ENCODE data around the gene CDC26.
"Not testable (repeated sequence)": the region's sequence is repeated elsewhere in the genome, so short reads cannot be mapped to it uniquely, and the experiment has no call there.

CDC26 gene

GRCh38 chr9:113293285-113293878 lies 18.0 kb upstream of the CDC26 start:
- no peak for DNase-seq (ENCODE audit: low read depth in 2 of 3, low spot score in 1 of 3)

DNA sequence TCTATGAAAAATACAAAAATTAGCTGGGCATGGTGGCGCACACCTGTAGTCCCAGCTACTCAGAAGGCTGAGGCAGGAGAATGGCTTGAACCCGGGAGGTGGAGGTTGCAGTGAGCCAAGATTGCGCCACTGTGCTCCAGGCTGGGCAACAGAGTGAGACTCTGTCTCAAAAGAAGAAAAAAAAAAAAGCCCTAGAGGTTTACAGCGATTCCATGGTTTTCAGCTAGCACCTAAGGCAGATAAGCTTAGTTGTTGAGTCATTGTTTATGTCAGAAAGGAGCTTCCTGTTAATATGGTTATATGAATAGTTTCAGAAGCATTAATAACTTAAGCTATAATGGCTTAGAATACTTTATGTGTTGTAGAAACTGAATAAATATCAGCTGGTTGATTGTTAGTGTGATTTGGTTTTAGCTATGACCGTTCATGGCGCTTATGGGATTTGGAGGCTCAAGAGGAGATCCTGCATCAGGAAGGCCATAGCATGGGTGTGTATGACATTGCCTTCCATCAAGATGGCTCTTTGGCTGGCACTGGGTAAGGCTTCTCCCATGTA lies 14.8 kb upstream of the CDC26 start:
- no peak for DNase-seq (ENCODE audit: low read depth in 2 of 3, low spot score in 1 of 3)

DNA sequence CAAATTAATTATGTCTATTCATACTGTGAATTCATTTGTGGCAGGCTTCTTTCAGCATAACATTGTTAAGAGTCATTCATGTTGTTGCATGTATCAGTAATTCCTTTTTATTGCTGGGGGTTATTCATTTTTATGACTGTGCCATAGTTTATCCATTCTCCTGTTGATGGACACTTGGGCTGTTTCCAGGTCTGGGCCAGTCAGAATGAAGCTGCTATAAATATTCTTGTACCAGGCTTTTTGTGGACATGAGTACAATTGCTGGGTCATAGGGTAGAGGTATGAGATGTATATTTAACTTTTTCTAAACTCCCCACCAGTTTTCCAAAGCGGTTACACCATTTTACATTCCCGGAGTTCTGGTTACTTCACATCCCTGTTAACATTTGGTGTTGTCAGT lies 13.7 kb upstream of the CDC26 start:
- no peak for DNase-seq (ENCODE audit: low read depth in 2 of 3, low spot score in 1 of 3)

DNA sequence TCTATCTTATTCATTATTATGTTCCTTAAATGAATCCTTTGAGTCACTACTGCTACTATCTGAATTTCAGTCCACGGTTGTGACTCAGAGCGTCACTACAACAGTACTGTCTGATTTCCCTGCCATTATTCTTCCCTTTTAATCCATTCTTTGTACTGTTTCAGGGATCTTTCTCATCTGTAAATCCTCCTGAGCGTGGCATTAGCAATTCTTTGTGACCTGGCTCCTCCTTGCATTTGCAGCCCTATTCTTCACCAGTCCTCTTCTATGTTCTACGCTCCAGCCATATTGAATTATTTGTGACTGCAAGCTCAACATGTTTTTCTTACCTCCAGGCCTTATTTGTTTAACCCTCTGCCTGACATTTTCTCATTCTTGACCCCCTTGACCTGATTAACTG lies 6.0 kb upstream of the CDC26 start:
- no peak for DNase-seq (ENCODE audit: low read depth in 2 of 3, low spot score in 1 of 3)

GRCh38 chr9:113278840-113279239 lies 3.5 kb upstream of the CDC26 start:
- no peak for DNase-seq (ENCODE audit: low read depth in 2 of 3, low spot score in 1 of 3)

DNA sequence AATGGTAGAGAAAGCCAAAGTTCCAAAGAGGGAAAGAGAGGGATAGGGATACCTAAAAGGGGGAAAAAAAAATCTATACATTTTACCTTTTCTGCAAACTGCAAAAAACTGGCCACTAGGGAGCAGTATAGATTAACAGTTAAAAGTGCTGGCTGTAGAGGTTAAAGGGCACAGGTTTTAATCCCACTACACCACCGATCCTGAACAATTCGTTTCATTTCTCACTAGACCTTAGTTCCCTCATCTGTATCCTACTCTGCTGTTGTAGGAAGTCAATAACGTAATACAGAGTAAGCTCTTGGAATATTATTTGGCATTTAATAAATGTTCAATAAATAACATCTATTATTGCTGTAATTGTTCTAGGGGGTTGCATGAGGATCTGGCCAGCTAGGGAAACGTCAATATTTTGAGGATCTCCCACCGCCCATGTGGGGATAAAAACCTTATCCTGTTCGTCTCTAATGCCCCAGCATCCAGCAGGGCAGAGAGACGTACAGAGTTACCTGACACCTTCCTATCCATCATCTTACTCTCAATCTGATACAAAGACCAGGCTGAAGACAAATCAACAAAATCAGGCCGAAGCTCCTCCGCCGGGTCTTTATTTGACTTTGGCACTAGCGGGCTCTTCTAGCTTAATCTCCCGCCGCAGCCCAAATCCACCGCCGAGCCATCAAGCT lies 757 bp downstream of the CDC26 start:
- peak in 1 of 3 donors; percentile 66 for DNase-seq (ENCODE audit: low read depth in 2 of 3, low spot score in 1 of 3)

DNA sequence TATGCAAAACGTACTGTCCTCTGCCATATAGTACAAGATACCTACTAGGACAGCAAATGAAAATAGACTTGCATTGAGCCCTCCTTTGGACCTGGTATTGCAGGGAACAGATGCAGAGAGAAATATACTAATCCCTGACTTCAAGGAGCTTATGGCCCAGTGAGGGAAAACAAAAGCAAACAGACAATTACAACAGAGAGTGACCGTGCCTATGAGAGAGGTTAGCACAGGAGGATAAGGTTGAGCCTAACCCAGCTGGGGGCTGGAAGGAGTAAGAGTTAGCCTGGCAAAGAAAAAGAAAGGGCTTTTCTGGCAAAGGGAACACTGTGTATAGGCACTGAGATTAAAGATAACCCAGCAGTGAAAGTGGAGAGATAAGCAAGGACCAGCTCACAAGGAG lies 5.5 kb downstream of the CDC26 start:
- DNase-seq (ENCODE audit: low read depth in 2 of 3, low spot score in 1 of 3): no peak

DNA sequence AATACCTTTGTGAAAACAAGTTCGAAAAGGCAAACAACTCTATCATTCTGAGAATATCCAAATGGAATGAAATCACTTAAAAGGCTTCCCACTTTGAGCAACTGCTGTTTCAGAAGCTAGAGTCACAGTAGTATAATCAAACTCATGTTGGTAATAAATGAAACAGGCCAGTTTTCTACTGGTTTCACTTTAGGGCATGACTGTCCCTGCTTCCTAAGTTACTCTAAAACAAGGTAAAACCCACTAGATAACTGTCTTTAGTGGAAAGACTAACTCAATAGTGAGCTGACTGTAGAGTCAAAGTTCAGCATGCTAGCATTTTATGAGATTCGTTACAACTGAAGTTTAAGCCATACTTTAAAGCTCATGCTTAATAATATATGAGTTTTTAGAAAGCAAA lies 6.0 kb downstream of the CDC26 start:
- DNase-seq (ENCODE audit: low read depth in 2 of 3, low spot score in 1 of 3): no peak

GRCh38 chr9:113267911-113268566 lies 7.3 kb downstream of the CDC26 start:
- DNase-seq (ENCODE audit: low read depth in 2 of 3, low spot score in 1 of 3): no peak

DNA sequence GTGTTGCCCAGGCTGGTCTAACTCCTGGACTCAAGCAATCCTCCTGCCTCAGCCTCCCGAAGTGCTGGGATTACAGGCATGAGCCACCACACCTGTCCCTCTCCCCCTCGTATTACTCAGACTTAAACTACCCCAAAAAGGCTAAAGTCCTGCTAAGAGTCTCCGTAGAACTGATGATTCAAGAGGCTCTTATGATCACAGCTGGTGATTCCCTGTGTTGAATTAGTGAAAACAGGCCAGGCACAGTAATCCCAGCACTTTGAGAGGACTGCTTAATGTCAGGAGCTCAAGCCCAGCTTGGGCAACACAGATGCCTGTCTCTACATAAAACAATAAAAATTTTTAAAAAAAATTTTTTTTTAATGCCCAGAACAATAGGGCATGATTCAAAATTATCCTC lies 9.2 kb downstream of the CDC26 start:
- no peak for DNase-seq (ENCODE audit: low read depth in 2 of 3, low spot score in 1 of 3)

DNA sequence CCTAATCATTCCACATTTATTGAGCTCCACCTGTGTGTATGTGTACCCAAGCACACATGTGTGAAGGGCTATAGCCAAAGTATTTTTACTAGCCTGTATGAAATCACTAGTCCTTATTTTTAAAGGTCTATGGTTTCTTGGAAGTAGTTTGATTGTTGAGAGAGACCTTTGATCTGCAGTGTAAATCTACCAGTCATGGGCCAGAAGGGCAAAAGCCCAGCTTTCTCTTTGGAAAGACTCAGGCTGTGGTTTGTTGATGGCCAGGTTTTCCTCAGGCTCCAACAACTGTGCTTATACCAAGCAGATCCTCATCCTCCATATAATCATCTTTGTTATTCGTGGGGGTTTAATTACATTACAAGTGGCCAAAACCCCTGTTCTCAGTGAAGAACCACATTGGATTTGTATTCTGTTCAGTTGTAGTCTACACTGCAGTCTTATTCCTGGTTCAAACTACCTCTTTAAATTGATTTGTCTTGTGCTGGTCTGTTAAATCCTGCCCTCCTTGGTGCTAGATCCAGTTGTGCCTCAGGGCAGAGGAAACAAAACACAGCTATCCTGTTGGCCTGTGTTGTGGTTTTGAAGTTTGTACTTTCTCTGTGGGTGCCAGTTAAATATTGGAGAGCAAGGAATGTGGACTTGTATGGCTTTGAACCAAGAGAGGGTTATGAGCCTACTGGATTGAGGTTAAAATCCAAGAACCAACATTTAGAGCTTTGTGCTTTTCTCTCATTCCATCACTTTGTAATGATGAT lies 13.3 kb downstream of the CDC26 start:
- DNase-seq (ENCODE audit: low read depth in 2 of 3, low spot score in 1 of 3): no peak

GRCh38 chr9:113258282-113258681 lies 17.1 kb downstream of the CDC26 start:
- DNase-seq (ENCODE audit: low read depth in 2 of 3, low spot score in 1 of 3): no peak

GRCh38 chr9:113257863-113258262 lies 17.5 kb downstream of the CDC26 start:
- DNase-seq (ENCODE audit: low read depth in 2 of 3, low spot score in 1 of 3): no peak

DNA sequence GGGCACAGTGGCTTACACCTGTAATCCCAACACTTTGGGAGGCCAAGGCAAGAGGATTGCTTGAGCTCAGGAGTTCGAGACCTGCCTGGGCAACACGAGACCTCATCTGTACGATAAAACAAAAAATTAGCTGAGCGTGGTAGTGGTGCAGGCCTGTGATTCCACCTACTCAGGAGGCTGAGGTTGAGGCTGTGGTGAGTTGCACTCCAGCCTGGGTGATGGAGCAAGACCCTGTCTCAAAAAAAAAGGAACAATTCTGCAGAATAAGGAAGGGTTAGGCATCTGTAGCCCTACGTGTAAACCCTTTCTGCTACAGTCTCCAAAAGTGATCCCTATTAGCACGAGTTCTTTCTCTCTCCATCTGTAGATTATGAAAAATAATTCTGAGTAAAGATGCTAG lies 19.9 kb downstream of the CDC26 start:
- DNase-seq (ENCODE audit: low read depth in 2 of 3, low spot score in 1 of 3): no peak

GRCh38 chr9:113254991-113255390 lies 20.4 kb downstream of the CDC26 start:
- DNase-seq (ENCODE audit: low read depth in 2 of 3, low spot score in 1 of 3): no peak

DNA sequence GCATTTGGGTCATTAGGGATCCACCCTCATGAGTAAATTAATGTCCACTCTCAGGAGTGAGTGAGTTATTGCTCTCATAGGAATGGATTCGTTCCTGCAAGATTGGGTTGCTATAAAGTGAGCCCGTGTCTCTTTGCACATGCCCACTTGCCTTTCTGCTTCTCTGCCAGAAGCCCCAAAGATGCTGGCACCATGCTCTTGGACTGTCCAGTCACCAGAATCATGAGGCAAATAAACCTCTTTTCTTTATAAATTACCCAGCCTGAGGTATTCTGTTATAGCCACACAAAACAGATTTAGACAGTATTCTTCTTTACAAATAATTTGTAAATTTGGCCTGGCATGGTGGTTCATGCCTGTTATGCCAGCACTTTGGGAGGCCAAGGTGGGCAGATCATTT lies 24.6 kb downstream of the CDC26 start:
- no peak for DNase-seq (ENCODE audit: low read depth in 2 of 3, low spot score in 1 of 3)

DNA sequence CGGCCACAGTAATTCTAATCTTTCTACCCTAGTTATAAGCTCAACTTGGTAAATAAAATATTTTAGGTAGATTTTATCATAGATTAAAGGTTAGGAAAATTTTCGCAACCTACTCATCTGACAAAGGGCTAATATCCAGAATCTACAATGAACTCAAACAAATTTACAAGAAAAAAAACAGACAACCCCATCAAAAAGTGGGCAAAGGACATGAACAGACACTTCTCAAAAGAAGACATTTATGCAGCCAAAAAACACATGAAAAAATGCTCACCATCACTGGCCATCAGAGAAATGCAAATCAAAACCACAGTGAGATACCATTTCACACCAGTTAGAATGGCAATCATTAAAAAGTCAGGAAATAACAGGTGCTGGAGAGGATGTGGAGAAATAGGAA lies 25.7 kb downstream of the CDC26 start:
- not testable (repeated sequence) for DNase-seq (ENCODE audit: low read depth in 2 of 3, low spot score in 1 of 3)

DNA sequence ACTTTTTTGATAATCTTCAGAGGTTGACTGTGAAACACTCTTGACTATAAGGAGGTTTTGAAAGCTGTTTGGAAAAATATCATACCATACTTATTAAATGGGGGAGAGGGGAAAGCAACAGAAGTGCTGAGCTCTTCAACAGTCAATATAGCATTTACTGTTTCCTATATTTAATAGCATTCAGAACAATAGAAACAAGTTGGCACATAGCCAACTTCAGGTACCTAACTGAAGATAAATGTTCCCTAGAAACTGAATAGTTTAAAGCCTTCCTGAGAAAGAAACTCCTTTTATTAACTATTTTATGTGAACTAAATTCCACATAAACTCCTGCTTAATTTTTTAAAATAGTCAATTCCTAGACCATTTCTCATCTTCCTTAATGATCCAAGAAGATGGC lies 27.7 kb downstream of the CDC26 start:
- DNase-seq (ENCODE audit: low read depth in 2 of 3, low spot score in 1 of 3): no peak

- DNase-seq (ENCODE audit: low read depth in 2 of 3, low spot score in 1 of 3): no peak
Observed at GRCh38 chr9:113246928-113247327, 28.4 kb downstream of the CDC26 start.

GRCh38 chr9:113245894-113246293 lies 29.5 kb downstream of the CDC26 start:
- DNase-seq (ENCODE audit: low read depth in 2 of 3, low spot score in 1 of 3): no peak

DNA sequence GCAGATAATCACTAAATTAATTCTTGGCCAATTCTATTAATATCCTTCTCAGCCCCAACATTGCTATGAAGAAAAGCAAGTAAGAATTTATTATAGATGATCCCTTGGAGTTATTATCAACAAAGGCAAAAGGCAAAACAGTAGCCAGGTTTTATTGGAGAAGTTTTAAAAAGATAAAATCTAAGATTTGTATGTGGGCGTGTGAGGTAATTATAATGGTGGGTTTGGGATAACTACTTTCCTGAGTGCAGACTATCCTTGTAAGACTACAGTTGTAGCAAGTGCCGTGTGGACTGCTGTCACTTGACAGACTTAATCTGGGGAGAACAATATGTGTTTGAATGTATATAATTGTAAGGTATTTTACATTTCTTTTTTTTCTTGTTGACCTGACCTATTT lies 30.8 kb downstream of the CDC26 start:
- no peak for DNase-seq (ENCODE audit: low read depth in 2 of 3, low spot score in 1 of 3)

DNA sequence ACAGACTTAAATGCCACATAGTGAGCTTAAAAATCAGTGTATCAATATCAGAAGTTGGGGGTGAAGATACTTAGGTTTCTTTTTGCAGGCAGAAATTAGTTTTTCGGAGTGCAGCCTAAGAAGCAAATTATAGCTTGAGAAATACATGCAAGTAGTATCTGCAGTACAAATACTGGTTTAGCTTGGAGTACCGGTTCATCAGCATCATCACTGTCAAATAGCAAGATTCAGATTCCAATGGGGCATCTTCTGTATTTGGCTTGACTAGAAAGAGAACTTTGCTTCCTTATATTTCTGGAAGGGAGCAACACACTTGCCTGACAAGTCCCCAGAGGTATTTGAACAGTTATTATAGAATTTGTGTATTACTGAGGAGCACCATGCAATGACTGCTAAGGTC lies 34.2 kb downstream of the CDC26 start:
- DNase-seq (ENCODE audit: low read depth in 2 of 3, low spot score in 1 of 3): no peak
